H9 (cell line): ENCODE results near the gene ACOX1. TPM values are rescaled to one million over a fixed set of nuclear protein-coding genes. Genes with fewer than 3 reads are reported as not detected.

Experiments
- DNase-seq: peaks from one replicate; pipeline ENCODE4 v3.0.0-alpha.2; 2017
- H2AFZ ChIP-seq: one replicate; pipeline ENCODE4 v1.6.1; 2013; ENCODE audit warnings: mild to moderate bottlenecking, low read length, control low read depth, moderate library complexity
- H2AK5ac ChIP-seq: 2 replicates; pipeline ENCODE4 v1.6.1; 2013; ENCODE audit warnings: low read length, control low read depth, mixed read lengths; ENCODE audit not compliant: insufficient read length
- H2BK120ac ChIP-seq: one replicate; pipeline ENCODE4 v1.6.1; 2013; ENCODE audit warnings: low read depth, mild to moderate bottlenecking, low read length, control low read depth, inconsistent platforms; ENCODE audit not compliant: poor library complexity, severe bottlenecking
- H2BK12ac ChIP-seq: 2 replicates; pipeline ENCODE4 v1.6.1; 2013; ENCODE audit warnings: low read length, control low read depth, mixed read lengths, low read depth; ENCODE audit not compliant: insufficient read length
- H2BK15ac ChIP-seq: 2 replicates; pipeline ENCODE4 v1.6.1; 2013; ENCODE audit warnings: low read depth, low read length, control low read depth
- H2BK20ac ChIP-seq: one replicate; pipeline ENCODE4 v1.6.1; 2013; ENCODE audit warnings: low read depth, mild to moderate bottlenecking, low read length, control low read depth, inconsistent platforms; ENCODE audit not compliant: poor library complexity, severe bottlenecking
- H2BK5ac ChIP-seq: 2 replicates; pipeline ENCODE4 v1.6.1; 2013; ENCODE audit warnings: low read length, control low read depth, mixed read lengths; ENCODE audit not compliant: insufficient read length
- H3K14ac ChIP-seq: 2 replicates; pipeline ENCODE4 v1.6.1; 2013; ENCODE audit warnings: low read length, control low read depth; ENCODE audit not compliant: insufficient read depth
- H3K18ac ChIP-seq: 2 replicates; pipeline ENCODE4 v1.6.1; 2013; ENCODE audit warnings: low read depth, mild to moderate bottlenecking, mixed read lengths, low read length, control low read depth; ENCODE audit not compliant: insufficient read length
- H3K23ac ChIP-seq: 2 replicates; pipeline ENCODE4 v1.6.1; 2013; ENCODE audit warnings: low read length, control low read depth, mixed read lengths, low read depth; ENCODE audit not compliant: insufficient read length
- H3K23me2 ChIP-seq: 2 replicates; pipeline ENCODE4 v1.6.1; 2013; ENCODE audit warnings: low read depth, mild to moderate bottlenecking, mixed read lengths, low read length, control low read depth; ENCODE audit not compliant: insufficient read length, poor library complexity, severe bottlenecking
- H3K27ac ChIP-seq: 2 replicates; pipeline ENCODE4 v1.5.1; 2013; ENCODE audit warnings: low read length, control low read depth, mixed read lengths, low read depth; ENCODE audit not compliant: insufficient read length
- H3K27me3 ChIP-seq: 2 replicates; pipeline ENCODE4 v1.6.1; 2013; ENCODE audit warnings: low read length, control low read depth, inconsistent platforms; ENCODE audit not compliant: insufficient read depth
- H3K4ac ChIP-seq: 2 replicates; pipeline ENCODE4 v1.6.1; 2013; ENCODE audit warnings: low read depth, mild to moderate bottlenecking, control low read depth, inconsistent platforms, low read length, moderate library complexity
- H3K4me1 ChIP-seq: 2 replicates; pipeline ENCODE4 v1.6.1; 2013; ENCODE audit warnings: low read length, control low read depth, inconsistent platforms; ENCODE audit not compliant: insufficient read depth
- H3K4me2 ChIP-seq: 2 replicates; pipeline ENCODE4 v1.6.1; 2013; ENCODE audit warnings: low read length, control low read depth, mixed read lengths; ENCODE audit not compliant: insufficient read length, insufficient read depth
- H3K56ac ChIP-seq: 2 replicates; pipeline ENCODE4 v1.6.1; 2013; ENCODE audit warnings: low read depth, mild to moderate bottlenecking, mixed read lengths, low read length, control low read depth; ENCODE audit not compliant: insufficient read length
- H3K79me1 ChIP-seq: 2 replicates; pipeline ENCODE4 v1.6.1; 2013; ENCODE audit warnings: low read depth, mild to moderate bottlenecking, moderate library complexity, low read length, control low read depth, inconsistent platforms; ENCODE audit not compliant: insufficient read depth, poor library complexity, severe bottlenecking
- H3K79me2 ChIP-seq: 2 replicates; pipeline ENCODE4 v1.6.1; 2013; ENCODE audit warnings: low read length, control low read depth, inconsistent platforms; ENCODE audit not compliant: insufficient read depth
- H3K9ac ChIP-seq: 2 replicates; pipeline ENCODE4 v1.6.1; 2013; ENCODE audit warnings: low read length, control low read depth, mixed read lengths; ENCODE audit not compliant: insufficient read length; ENCODE audit errors: extremely low read depth
- H3K9me3 ChIP-seq: one replicate; pipeline ENCODE4 v1.6.1; 2013; ENCODE audit warnings: low read depth, low read length, inconsistent platforms; ENCODE audit not compliant: control insufficient read depth
- H3T11ph ChIP-seq: one replicate; pipeline ENCODE4 v1.6.1; 2013; ENCODE audit warnings: mild to moderate bottlenecking, low read length, control low read depth, inconsistent platforms
- H4K20me1 ChIP-seq: one replicate; pipeline ENCODE4 v1.6.1; 2013; ENCODE audit not compliant: control insufficient read depth, insufficient read length, insufficient read depth
- H4K5ac ChIP-seq: 2 replicates; pipeline ENCODE4 v1.6.1; 2013; ENCODE audit warnings: low read depth, mild to moderate bottlenecking, mixed read lengths, low read length, control low read depth; ENCODE audit not compliant: insufficient read length
- H4K8ac ChIP-seq: replicated peaks from 2 replicates; pipeline ENCODE4 v1.6.1; 2013; ENCODE audit warnings: low read length, control low read depth, mixed read lengths, low read depth; ENCODE audit not compliant: insufficient read length
- H4K91ac ChIP-seq: 2 replicates; pipeline ENCODE4 v1.6.1; 2013; ENCODE audit warnings: low read depth, mild to moderate bottlenecking, moderate library complexity, mixed read lengths, low read length, control low read depth; ENCODE audit not compliant: insufficient read length
- H3K27ac Mint-ChIP-seq, 3 experiments: 2 replicates in 2 of 3; 3 replicates in 1 of 3; pipeline ENCODE4 v1.8.0; 2020 to 2021; ENCODE audit warnings: mixed read lengths in 3 of 3, mild to moderate bottlenecking in 1 of 3, moderate library complexity in 1 of 3
- H3K27me3 Mint-ChIP-seq: 2 replicates; pipeline ENCODE4 v1.8.0; 2021; ENCODE audit warnings: low read depth, mild to moderate bottlenecking, moderate library complexity, mixed read lengths
- H3K36me3 Mint-ChIP-seq, 3 experiments: 2 replicates in 2 of 3; 3 replicates in 1 of 3; pipeline ENCODE4 v1.8.0; 2020 to 2021; ENCODE audit warnings: low read depth in 3 of 3, mixed read lengths in 3 of 3; ENCODE audit not compliant: insufficient read depth in 1 of 3
- H3K4me1 Mint-ChIP-seq, 2 experiments: 2 replicates each; pipeline ENCODE4 v1.8.0; 2020; ENCODE audit warnings: mixed read lengths in 2 of 2
- H3K4me3 Mint-ChIP-seq, 2 experiments: 2 replicates in 1 of 2; 3 replicates in 1 of 2; pipeline ENCODE4 v1.8.0; 2020 to 2021; ENCODE audit warnings: mild to moderate bottlenecking in 2 of 2, mixed read lengths in 2 of 2, moderate library complexity in 1 of 2
- H3K9me3 Mint-ChIP-seq, 2 experiments: 2 replicates in 1 of 2; 3 replicates in 1 of 2; pipeline ENCODE4 v1.8.0; 2020; ENCODE audit warnings: mild to moderate bottlenecking in 2 of 2, mixed read lengths in 2 of 2, moderate library complexity in 1 of 2
- CTCF ChIP-seq: fragments of 200-600 bp; sonication (generic); conservative IDR thresholded peaks from 3 replicates; pipeline ENCODE4 v1.8.0; 2021; ENCODE audit warnings: antibody characterized with exemption, mild to moderate bottlenecking
- WGBS: extraction: QIAGEN DNeasy Blood & Tissue Kit; methylation state at CpG from one replicate; pipeline ENCODE4 v1.1.7; 2013; ENCODE audit warnings: missing lambda C conversion rate, low lambda C conversion rate, mixed read lengths; ENCODE audit not compliant: insufficient read length; ENCODE audit errors: extremely low coverage; 5-methylcytosine and 5-hydroxymethylcytosine counted together
- total RNA-seq: library from RNA; stranded (reverse); gene quantifications from 2 replicates; pipeline ENCODE4 v1.2.1, GENCODE V29; 2021

Gene ACOX1
- total RNA-seq, 1 experiment from 2014 or later = 27.4 TPM

- peaks cover 23 to 26% of the 10 kb centered on the region in 2 experiments for H3K4me1 Mint-ChIP-seq
- H3K18ac ChIP-seq = no peak overlapping the region
- no peaks in the 10 kb centered on the region; the same call in 1 of the 2 replicates for H3K27me3 Mint-ChIP-seq
- H3K9me3 ChIP-seq = no peaks in the 10 kb centered on the region
- H3K9me3 Mint-ChIP-seq = no peaks in the 10 kb centered on the region
- TF ChIP-seq CTCF = no peak
- no peak overlapping the region for H3K4me3 Mint-ChIP-seq
- H2AFZ ChIP-seq = no peak overlapping the region
- WGBS = no CpG with 5 or more reads among the region's 16 CpGs
- H3K23me2 ChIP-seq = peaks cover 8% of the 10 kb centered on the region
- H2BK12ac ChIP-seq = no peak overlapping the region
- no peak overlapping the region; the same call in 1 of the 2 replicates for H3K14ac ChIP-seq
- no peaks in the 10 kb centered on the region for H3K79me1 ChIP-seq
- no peak overlapping the region for H3T11ph ChIP-seq
- no peak overlapping the region for H3K23ac ChIP-seq
- H3K4me1 ChIP-seq = no peaks in the 10 kb centered on the region; the same call in 1 of the 2 replicates
- H4K91ac ChIP-seq = no peak overlapping the region
- H2BK5ac ChIP-seq = no peak overlapping the region
- H3K27me3 ChIP-seq = no peaks in the 10 kb centered on the region
- H3K79me2 ChIP-seq = no peaks in the 10 kb centered on the region
- no peak overlapping the region for H2BK20ac ChIP-seq
- no peak overlapping the region for H3K4me2 ChIP-seq
- no peak overlapping the region for H3K4ac ChIP-seq
- no peak overlapping the region; a peak in 1 of 7 replicates for H3K27ac Mint-ChIP-seq
- H3K36me3 Mint-ChIP-seq = peaks cover 11 to 32% (median 23%) of the 10 kb centered on the region in 3 experiments
- no peaks in the 10 kb centered on the region for H4K20me1 ChIP-seq
- H3K27ac ChIP-seq = no peak overlapping the region
- H3K56ac ChIP-seq = no peak overlapping the region
- no peak overlapping the region for H2AK5ac ChIP-seq
- H2BK120ac ChIP-seq = no peak overlapping the region
- H4K8ac ChIP-seq = no peak overlapping the region
- no peak overlapping the region for H4K5ac ChIP-seq
- DNase-seq = peak; percentile 29
- no peak overlapping the region for H3K9ac ChIP-seq
- H2BK15ac ChIP-seq = no peak overlapping the region
Observed at GRCh38 chr17:75892556-75893224, 86.3 kb downstream of the ACOX1 start.
